Mucosa of descending colon (tissue), 3 donors: Measurements from ENCODE around the gene GRM8. TPM values are rescaled to one million over a fixed set of nuclear protein-coding genes. Genes with fewer than 3 reads are reported as not detected.

Experiments used
- ATAC-seq: fragments of 200-7000 bp; cut with Tn5 transposase; one replicate; pipeline ENCODE4 v1.9.1; 2020; ENCODE audit warnings: mild to moderate bottlenecking, moderate library complexity
- DNase-seq, 3 donors: peaks; one replicate each; pipeline ENCODE4 v3.0.0-alpha.2; 2020
- H3K36me3 ChIP-seq: fragments of 200-600 bp; one replicate; pipeline ENCODE4 v1.8.0; 2021; ENCODE audit warnings: low read depth, mild to moderate bottlenecking
- H3K4me1 ChIP-seq: fragments of 200-600 bp; one replicate; pipeline ENCODE4 v1.8.0; 2021; ENCODE audit warnings: low read depth, mild to moderate bottlenecking
- H3K4me3 ChIP-seq: fragments of 200-600 bp; one replicate; pipeline ENCODE4 v1.8.0; 2021; ENCODE audit warnings: mild to moderate bottlenecking
- H3K9me3 ChIP-seq: fragments of 200-600 bp; one replicate; pipeline ENCODE4 v1.8.0; 2021; ENCODE audit warnings: mild to moderate bottlenecking
- intact Hi-C, 2 donors: fragments of 100-400 bp; cut with DNase I in 1 of 2; cut with micrococcal nuclease in 1 of 2; formaldehyde crosslinking; loops; one replicate each; pipeline versions ENCODE4 v1.11.0 to v1.11.1; 2022; cut with DNase I, micrococcal nuclease
- total RNA-seq, 3 donors: library from RNA; stranded (reverse); fragmentation: NEBNext Ultra II Directional in 2 of 3; extraction: Animal tissue kit (Norgen Biotek cat#: 25700) in 2 of 3; gene quantifications; one replicate each; pipeline versions ENCODE4 v1.2.1 to v1.2.4, GENCODE V29; 2021 to 2023
- TF ChIP-seq, protein P1 (sequence below): fragments of 200-600 bp; IDR thresholded peaks from one replicate; pipeline ENCODE4 v1.8.0; 2022; ENCODE audit warnings: antibody characterized with exemption, mild to moderate bottlenecking
- donor health status: DM: no; HTN: no; CAD: no; lungs with moderate emphysema.
- donor health status: DM: no; HTN: no; CAD: no.
- donor health status: DM: no; HTN: yes; CAD: no.

Gene GRM8
- total RNA-seq, 3 donors from 2014 or later = 0.41 to 9.2 (median 4.4) TPM

DNA sequence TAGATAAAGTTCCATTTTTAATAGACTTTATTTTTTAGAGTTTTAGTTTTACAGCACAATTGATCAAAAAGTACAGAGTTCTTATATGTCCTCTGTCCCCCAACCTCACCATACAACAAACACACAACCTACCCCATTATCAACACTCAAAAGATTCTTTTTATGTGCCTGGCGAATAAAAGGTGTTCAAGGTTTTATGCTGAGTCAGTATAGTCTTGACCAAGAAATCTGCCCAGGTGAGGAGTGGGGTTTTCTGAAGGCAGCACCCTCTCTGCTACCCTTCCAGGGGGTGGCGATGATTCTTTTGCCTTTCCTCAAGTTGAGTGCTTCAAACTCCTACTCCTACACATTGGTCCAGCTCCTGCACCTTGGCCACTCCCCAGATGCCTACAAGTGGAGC is 222.9 kb downstream of the GRM8 start:
- intact Hi-C loops = no loop called here
- Histone ChIP-seq H3K9me3 (no peaks in the 10 kb centered on the region), H3K4me3 (no peak overlapping the region), H3K36me3 (no peaks in the 10 kb centered on the region), H3K4me1 (peaks cover 8% of the 10 kb centered on the region)
- no peak for DNase-seq
- no peak for ATAC-seq
- TF ChIP-seq, protein P1, sequence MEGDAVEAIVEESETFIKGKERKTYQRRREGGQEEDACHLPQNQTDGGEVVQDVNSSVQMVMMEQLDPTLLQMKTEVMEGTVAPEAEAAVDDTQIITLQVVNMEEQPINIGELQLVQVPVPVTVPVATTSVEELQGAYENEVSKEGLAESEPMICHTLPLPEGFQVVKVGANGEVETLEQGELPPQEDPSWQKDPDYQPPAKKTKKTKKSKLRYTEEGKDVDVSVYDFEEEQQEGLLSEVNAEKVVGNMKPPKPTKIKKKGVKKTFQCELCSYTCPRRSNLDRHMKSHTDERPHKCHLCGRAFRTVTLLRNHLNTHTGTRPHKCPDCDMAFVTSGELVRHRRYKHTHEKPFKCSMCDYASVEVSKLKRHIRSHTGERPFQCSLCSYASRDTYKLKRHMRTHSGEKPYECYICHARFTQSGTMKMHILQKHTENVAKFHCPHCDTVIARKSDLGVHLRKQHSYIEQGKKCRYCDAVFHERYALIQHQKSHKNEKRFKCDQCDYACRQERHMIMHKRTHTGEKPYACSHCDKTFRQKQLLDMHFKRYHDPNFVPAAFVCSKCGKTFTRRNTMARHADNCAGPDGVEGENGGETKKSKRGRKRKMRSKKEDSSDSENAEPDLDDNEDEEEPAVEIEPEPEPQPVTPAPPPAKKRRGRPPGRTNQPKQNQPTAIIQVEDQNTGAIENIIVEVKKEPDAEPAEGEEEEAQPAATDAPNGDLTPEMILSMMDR = no peak

GRCh38 chr7:127021857-127022256 is 230.9 kb downstream of the GRM8 start:
- intact Hi-C loops = no loop called here
- H3K9me3 ChIP-seq = no peaks in the 10 kb centered on the region
- ATAC-seq = no peak

GRCh38 chr7:127021019-127021738 is 231.6 kb downstream of the GRM8 start:
- TF ChIP-seq, protein P1 = no peak
- peak in 1 of 3 donors; percentile 29 for DNase-seq
- Histone ChIP-seq H3K4me3 (no peak overlapping the region), H3K9me3 (no peaks in the 10 kb centered on the region), H3K36me3 (no peaks in the 10 kb centered on the region), H3K4me1 (no peaks in the 10 kb centered on the region)
- ATAC-seq = peak; percentile 91
- intact Hi-C loops = no loop called here

More at GRCh38 chr7:127021857-127022256, 230.9 kb downstream of the GRM8 start:
- no peaks in the 10 kb centered on the region for H3K4me1 ChIP-seq
- TF ChIP-seq, protein P1 = no peak
- no peak overlapping the region for H3K4me3 ChIP-seq
- H3K36me3 ChIP-seq = no peaks in the 10 kb centered on the region
- no peak for DNase-seq

DNA sequence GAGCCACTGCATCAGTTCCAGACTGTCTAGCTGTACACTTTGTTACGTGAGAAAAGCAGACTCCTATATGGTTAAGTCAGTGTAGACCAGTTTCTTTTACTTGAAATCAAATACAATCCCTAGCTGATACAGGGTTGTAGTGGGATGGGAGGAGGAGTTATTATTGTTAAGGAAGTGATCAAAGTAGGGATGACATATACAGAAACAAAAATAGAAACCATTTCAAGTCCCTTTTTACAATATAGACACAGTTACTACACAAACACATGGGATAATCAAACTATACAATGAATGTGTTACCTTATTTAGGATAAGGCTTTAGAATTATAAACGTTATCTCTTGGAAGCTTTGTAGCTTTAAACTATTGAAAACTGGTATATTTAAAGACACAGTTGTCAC is 233.9 kb downstream of the GRM8 start:
- DNase-seq (no peak), ATAC-seq (peak; percentile 71)
- TF ChIP-seq, protein P1 = no peak
- Histone ChIP-seq H3K4me3 (no peak overlapping the region), H3K9me3 (no peaks in the 10 kb centered on the region), H3K4me1 (no peaks in the 10 kb centered on the region), H3K36me3 (no peaks in the 10 kb centered on the region)
- intact Hi-C loops = no loop called here

DNA sequence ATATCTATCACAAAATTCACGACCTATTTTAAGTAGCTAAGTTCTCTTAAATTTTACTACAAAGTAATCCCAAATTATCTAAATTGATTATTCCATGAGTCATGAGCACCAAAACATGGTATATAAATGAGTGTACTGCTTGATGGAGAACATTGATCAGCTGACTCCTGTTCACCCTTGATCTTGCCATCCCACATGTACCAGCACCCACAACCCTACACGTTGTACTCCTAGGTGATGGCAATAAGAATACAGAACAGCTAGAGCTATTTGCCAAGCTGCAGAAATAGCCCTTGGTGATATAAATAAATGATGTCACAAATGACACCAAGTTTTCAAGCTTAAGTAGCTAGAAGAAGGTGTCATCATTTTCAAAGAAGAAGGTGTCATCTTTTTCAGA is 235.5 kb downstream of the GRM8 start:
- intact Hi-C loops = no loop called here

More for the DNA sequence above, 235.5 kb downstream of the GRM8 start:
- no peaks in the 10 kb centered on the region for H3K36me3 ChIP-seq
- TF ChIP-seq, protein P1 = no peak
- no peaks in the 10 kb centered on the region for H3K4me1 ChIP-seq
- no peaks in the 10 kb centered on the region for H3K9me3 ChIP-seq
- no peak overlapping the region for H3K4me3 ChIP-seq
- ATAC-seq (no peak), DNase-seq (no peak)
